KOPT-K1 (cell line): ENCODE results near the gene CLOCK.

Experiments used
- H3K27ac ChIP-seq: fragments of 200-600 bp; sonication (generic); 2 replicates; pipeline ENCODE4 v1.5.1; 2016; ENCODE audit warnings: antibody characterized with exemption, mild to moderate bottlenecking, low read depth, low read length; ENCODE audit not compliant: poor library complexity, severe bottlenecking
- H3K36me3 ChIP-seq: fragments of 200-600 bp; sonication (generic); 2 replicates; pipeline ENCODE4 v1.5.1; 2017; ENCODE audit warnings: antibody characterized with exemption, mild to moderate bottlenecking, low read length, moderate library complexity; ENCODE audit not compliant: insufficient read depth
- H3K9me3 ChIP-seq: fragments of 200-600 bp; sonication (generic); 2 replicates; pipeline ENCODE4 v1.5.1; 2017; ENCODE audit warnings: antibody characterized with exemption, low read length, mild to moderate bottlenecking; ENCODE audit not compliant: insufficient read depth, poor library complexity, severe bottlenecking

CLOCK gene

DNA sequence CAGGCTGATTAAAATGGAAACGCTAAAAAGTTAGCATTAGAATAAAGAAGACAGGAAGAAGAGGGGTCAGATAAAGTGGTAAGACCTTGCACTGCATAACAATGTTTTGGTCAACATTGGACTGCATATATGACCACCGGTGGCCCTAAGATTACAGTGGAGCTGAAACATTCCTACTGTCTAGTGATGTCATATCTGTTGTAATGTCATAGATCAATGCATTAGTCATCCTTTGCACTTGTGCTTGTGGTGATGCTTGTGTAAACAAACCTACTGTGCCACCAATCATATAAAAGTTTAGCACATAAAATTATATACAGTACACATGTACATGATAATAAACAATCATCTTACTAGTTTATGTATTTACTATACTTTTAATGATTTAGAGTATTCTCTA lies 78.0 kb downstream of the CLOCK start:
- Histone ChIP-seq H3K27ac (no peak overlapping the region), H3K9me3 (peaks cover 4% of the 10 kb centered on the region), H3K36me3 (peaks cover 8% of the 10 kb centered on the region)

- H3K36me3 ChIP-seq, result peaks cover 5% of the 10 kb centered on the region; the same call in 1 of the 2 replicates
- H3K27ac ChIP-seq, result no peak overlapping the region
- peaks cover 4% of the 10 kb centered on the region for H3K9me3 ChIP-seq
Observed at GRCh38 chr4:55466001-55466400, 80.7 kb downstream of the CLOCK start.

- no peak overlapping the region for H3K27ac ChIP-seq
- no peaks in the 10 kb centered on the region for H3K9me3 ChIP-seq
- no peaks in the 10 kb centered on the region; the same call in 1 of the 2 replicates for H3K36me3 ChIP-seq
Observed at GRCh38 chr4:55458611-55459010, 88.1 kb downstream of the CLOCK start.

DNA sequence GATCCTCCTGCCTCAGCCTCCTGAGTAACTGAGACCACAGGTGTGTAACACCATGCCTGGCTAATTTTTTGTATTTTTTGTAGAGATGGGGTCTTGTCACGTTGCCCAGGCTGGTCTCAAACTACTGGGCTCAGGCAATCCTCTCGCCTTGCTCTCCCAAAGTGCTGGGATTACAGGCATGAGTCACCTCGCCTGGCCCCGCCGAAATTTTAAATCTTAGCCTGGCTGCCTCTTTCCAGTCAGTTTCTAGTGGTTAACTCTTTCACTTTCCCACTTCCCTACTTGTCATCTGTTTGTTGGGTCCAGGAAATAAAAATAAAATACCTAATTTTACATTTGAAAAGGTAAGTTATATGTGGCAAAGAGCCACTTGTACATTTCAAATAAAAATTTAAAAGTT lies 88.5 kb downstream of the CLOCK start:
- H3K9me3 ChIP-seq, result no peaks in the 10 kb centered on the region
- H3K27ac ChIP-seq, result no peak overlapping the region
- H3K36me3 ChIP-seq, result no peaks in the 10 kb centered on the region; the same call in 1 of the 2 replicates

DNA sequence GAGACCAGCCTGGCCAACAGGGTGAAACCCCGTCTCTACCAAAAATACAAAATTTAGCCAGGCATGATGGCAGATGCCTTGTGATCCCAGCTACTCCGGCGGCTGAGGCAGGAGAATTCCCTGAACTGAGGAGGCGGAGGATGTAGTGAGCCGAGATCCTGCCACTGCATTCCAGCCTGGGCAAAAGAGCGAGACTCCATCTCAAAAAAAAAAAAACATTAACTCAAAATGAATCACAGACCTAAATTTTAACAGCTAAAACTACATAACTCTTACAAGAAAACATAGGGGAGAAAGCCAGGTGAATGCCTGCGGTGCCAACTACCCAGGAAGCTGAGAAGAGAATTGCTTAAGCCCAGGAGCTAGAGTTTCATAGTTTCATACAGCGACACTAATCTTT lies 96.1 kb downstream of the CLOCK start:
- no peaks in the 10 kb centered on the region for H3K9me3 ChIP-seq
- no peak overlapping the region for H3K27ac ChIP-seq
- peaks cover 41% of the 10 kb centered on the region for H3K36me3 ChIP-seq

- no peaks in the 10 kb centered on the region for H3K9me3 ChIP-seq
- H3K27ac ChIP-seq, result no peak overlapping the region
- peaks cover 50% of the 10 kb centered on the region for H3K36me3 ChIP-seq
Observed at GRCh38 chr4:55447831-55448230, 98.9 kb downstream of the CLOCK start.

DNA sequence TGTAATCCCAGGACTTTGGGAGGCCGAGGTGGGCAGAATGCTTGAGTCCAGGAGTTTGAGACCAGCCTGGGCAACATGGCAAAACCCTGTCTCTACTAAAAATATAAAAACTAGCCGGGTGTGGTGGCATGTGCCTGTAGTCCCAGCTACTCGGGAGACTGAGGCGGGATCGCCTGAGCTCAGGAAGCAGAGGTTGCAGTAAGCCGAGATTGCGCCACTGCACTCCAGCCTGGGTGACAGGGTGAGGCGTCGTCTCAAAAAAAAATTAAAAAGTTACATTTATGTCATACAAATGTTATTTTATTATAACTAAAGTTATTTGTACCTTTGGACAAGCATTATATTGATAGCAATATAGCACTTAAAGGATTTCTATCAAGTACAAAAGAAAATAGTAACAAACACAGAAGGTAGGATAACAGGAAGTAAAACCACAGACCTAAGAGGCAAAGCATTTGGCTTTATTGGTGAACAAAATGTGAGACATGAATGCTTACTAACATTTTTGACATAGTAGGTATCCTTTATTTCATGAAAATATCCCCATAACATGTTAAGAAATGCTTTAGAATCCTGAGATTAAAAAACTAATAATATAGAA lies 99.5 kb downstream of the CLOCK start:
- H3K27ac ChIP-seq, result no peak overlapping the region
- H3K36me3 ChIP-seq, result peaks cover 56% of the 10 kb centered on the region

GRCh38 chr4:55446578-55446922 lies 100.2 kb downstream of the CLOCK start:
- Histone ChIP-seq H3K9me3 (no peaks in the 10 kb centered on the region), H3K36me3 (peaks cover 50% of the 10 kb centered on the region), H3K27ac (no peak overlapping the region)

More for the DNA sequence above, 99.5 kb downstream of the CLOCK start:
- no peaks in the 10 kb centered on the region for H3K9me3 ChIP-seq

- H3K27ac ChIP-seq, result no peak overlapping the region
- H3K9me3 ChIP-seq, result no peaks in the 10 kb centered on the region
- peaks cover 53% of the 10 kb centered on the region for H3K36me3 ChIP-seq
Observed at GRCh38 chr4:55445921-55446577, 100.7 kb downstream of the CLOCK start.

DNA sequence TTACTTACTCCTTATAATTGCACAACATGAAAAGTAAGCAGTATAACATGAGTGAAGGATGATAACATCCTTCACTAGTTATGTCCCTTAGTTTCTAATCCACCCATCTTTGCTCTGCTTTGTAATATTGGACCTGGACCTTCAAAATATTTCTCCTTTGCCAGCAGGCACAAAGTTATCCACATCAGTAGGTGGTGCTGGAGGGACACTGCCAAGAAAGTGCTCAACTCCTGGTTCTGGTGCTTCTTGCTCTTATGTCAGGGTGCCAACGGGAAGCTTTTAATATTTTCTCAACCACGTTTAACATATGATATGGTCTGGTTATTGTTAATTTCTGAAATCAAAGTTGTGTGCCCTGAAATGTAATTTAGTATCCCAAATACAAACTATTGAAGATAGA lies 101.9 kb downstream of the CLOCK start:
- peaks cover 57% of the 10 kb centered on the region for H3K36me3 ChIP-seq
- H3K27ac ChIP-seq, result no peak overlapping the region
- no peaks in the 10 kb centered on the region for H3K9me3 ChIP-seq

- Histone ChIP-seq H3K27ac (no peak overlapping the region), H3K9me3 (no peaks in the 10 kb centered on the region), H3K36me3 (peaks cover 53% of the 10 kb centered on the region)
Observed at GRCh38 chr4:55442541-55442940, 104.2 kb downstream of the CLOCK start.

- Histone ChIP-seq H3K36me3 (peaks cover 58% of the 10 kb centered on the region), H3K9me3 (no peaks in the 10 kb centered on the region), H3K27ac (no peak overlapping the region)
Observed at GRCh38 chr4:55440786-55441185, 105.9 kb downstream of the CLOCK start.

- Histone ChIP-seq H3K36me3 (peaks cover 70% of the 10 kb centered on the region), H3K27ac (no peak overlapping the region), H3K9me3 (no peaks in the 10 kb centered on the region)
Observed at GRCh38 chr4:55439023-55439422, 107.7 kb downstream of the CLOCK start.

DNA sequence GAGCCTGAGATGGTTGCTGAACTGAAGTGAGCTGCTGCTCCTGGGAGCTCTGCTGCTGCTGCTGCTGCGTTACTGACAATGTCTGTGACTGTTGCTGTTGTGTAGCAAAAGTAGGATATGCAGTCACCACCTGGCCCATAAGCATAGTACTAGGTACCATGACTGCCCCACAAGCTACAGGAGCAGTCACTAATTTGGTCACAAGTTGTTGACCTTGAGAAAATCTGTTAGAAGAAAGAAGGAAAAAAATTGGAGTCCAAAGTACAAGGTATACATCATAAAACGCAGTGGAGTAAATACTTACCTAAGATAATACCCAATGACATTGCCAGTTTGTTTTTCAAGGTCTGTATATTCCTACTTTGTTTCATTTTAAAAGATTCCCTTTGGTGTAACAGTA lies 108.4 kb downstream of the CLOCK start:
- H3K9me3 ChIP-seq, result no peaks in the 10 kb centered on the region
- H3K36me3 ChIP-seq, result peaks cover 77% of the 10 kb centered on the region
- H3K27ac ChIP-seq, result no peak overlapping the region

DNA sequence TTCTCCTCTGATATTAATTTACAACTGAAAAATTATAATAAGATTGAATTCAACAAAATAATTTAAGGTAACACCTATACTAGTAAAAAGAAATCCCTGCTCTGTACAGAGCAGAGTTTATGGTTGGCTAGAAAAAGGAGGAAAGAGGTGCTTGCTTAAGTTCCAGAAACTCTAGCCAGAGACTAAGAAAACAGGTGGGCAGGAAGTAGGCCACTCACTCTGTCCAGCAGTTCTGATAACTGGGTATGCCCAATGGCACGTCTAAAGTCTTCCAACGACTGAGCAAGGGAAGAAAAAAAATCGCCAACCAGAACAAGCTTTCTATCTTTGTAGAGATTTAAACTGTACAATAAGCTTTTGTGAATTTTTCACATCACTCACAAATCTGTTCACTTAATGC lies 108.9 kb downstream of the CLOCK start:
- Histone ChIP-seq H3K9me3 (no peaks in the 10 kb centered on the region), H3K27ac (no peak overlapping the region), H3K36me3 (peaks cover 79% of the 10 kb centered on the region)

DNA sequence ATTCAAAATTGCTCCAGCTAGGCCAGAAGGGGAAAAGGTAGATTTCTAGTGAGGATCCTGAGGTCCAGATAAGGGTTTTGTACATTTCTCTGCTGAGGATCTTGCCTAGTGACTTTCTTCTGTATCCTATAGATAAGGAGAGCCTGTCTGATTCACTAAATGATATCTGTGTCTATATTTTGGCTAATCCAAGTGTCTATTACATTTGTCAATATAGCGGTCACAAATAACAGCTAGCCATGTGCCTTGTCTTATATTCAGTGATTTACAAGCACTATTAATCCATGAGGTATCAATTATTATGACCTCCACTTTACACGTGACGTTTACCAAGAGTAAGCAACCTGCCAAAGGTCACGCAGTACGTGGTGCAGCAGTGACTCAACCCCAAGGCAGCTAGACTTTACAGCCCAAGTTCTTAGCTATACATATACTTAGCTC lies 109.3 kb downstream of the CLOCK start:
- H3K27ac ChIP-seq, result no peak overlapping the region
- no peaks in the 10 kb centered on the region for H3K9me3 ChIP-seq
- peaks cover 79% of the 10 kb centered on the region for H3K36me3 ChIP-seq
